NB4 (cell line): Measurements from ENCODE around the gene RERE.
A peak's percentile ranks its signal among the peaks of the same experiment; 100 is the strongest.
"Not testable (repeated sequence)": the region's sequence is repeated elsewhere in the genome, so short reads cannot be mapped to it uniquely, and the experiment has no call there.

Experiments
- DNase-seq: peaks from one replicate; pipeline ENCODE4 v3.0.0; 2010; ENCODE audit warnings: low read depth
- H3K4me3 ChIP-seq: one replicate; pipeline ENCODE4 v1.5.1; 2011; ENCODE audit warnings: mild to moderate bottlenecking, low read depth, low read length, moderate library complexity
- CTCF ChIP-seq: IDR thresholded peaks from one replicate; pipeline ENCODE4 v1.5.1; 2012; ENCODE audit warnings: low read depth, low read length
- MAX ChIP-seq: IDR thresholded peaks from 2 replicates; pipeline ENCODE4 v1.6.1; 2011; ENCODE audit warnings: low read depth, low read length
- MYC ChIP-seq: IDR thresholded peaks from 2 replicates; pipeline ENCODE4 v1.6.1; 2011; ENCODE audit warnings: low read depth, low read length
- POLR2A ChIP-seq: IDR thresholded peaks from 2 replicates; pipeline ENCODE4 v1.6.1; 2011; ENCODE audit warnings: mild to moderate bottlenecking; ENCODE audit not compliant: insufficient read length; ENCODE audit errors: extremely low read depth

RERE gene

GRCh38 chr1:8831340-8831739, 13.9 kb upstream of the RERE start:
- no peak overlapping the region for H3K4me3 ChIP-seq
- TF ChIP-seq CTCF: peak; percentile 21
- no peak for TF ChIP-seq MAX
- no peak for DNase-seq

GRCh38 chr1:8830732-8831131, 13.3 kb upstream of the RERE start:
- not testable (repeated sequence) for DNase-seq, H3K4me3 ChIP-seq

GRCh38 chr1:8825985-8826481, 8.6 kb upstream of the RERE start:
- no peak for DNase-seq
- TF ChIP-seq CTCF: no peak
- TF ChIP-seq MAX: no peak
- no peak for TF ChIP-seq POLR2A
- no peak for TF ChIP-seq MYC
- no peak overlapping the region for H3K4me3 ChIP-seq

GRCh38 chr1:8823295-8823664, 5.8 kb upstream of the RERE start:
- TF ChIP-seq MAX (no peak), CTCF (no peak)
- H3K4me3 ChIP-seq: no peak overlapping the region
- DNase-seq: no peak

GRCh38 chr1:8822373-8823294, 5.2 kb upstream of the RERE start:
- TF ChIP-seq CTCF (no peak), MAX (no peak), POLR2A (no peak), MYC (no peak)
- peak; percentile 68 for DNase-seq
- no peak overlapping the region for H3K4me3 ChIP-seq

- TF ChIP-seq POLR2A: no peak
- TF ChIP-seq MYC: no peak
- no peak for TF ChIP-seq CTCF
- no peak for TF ChIP-seq MAX
- H3K4me3 ChIP-seq: no peak overlapping the region
- peak; percentile 41 for DNase-seq
Observed at GRCh38 chr1:8821084-8821483, 3.6 kb upstream of the RERE start.

- peak overlapping the region; percentile 73 for H3K4me3 ChIP-seq
- not testable (repeated sequence) for DNase-seq
Observed at GRCh38 chr1:8818789-8819188, 1.3 kb upstream of the RERE start.
